HG02798 (cell line): ENCODE measurements around the gene ITIH5.

Experiments
- ATAC-seq: cut with Tn5 transposase; IDR thresholded peaks from one replicate; pipeline ENCODE4 v1.9.1; 2021; ENCODE audit warnings: mild to moderate bottlenecking; ENCODE audit not compliant: unreplicated experiment, poor library complexity

Gene ITIH5

DNA sequence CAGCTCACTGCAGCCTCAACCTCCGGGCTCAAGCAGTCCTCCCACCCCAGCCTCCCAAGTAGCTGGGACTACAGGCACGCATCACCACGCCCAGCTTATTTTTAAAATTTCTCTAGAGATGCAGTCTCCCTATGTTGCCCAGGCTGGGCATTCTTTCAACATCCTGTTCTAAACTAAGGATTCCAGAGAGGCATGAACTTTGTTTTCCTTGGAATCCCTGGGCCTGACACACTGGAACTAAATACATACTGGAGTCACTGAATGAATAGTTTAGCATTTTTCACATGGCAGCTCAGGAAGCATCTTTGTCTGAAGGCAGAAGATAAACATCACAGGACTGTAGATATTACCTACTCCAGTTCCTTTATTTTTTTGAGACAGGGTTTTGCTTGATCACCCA, 108.7 kb downstream of the ITIH5 start:
- ATAC-seq, result no peak

DNA sequence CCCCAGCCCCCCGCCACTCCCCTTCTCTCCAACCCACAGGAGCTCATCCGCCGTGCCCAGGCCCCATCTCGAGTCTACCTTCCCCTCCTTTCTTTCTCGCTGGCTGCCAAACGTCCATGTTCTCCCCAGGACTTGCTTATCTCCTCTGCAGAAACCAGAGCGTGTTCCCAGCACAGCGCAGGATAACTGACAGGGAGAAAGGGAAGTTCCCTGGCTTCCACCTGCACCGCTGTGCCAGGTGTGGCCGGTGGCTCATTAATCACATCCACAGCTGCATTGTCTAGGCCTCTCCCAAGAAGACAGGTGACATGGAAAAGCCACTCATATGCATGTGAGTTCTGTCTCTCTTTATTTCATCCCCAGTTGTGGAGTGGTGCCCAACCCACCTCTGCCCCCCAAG, 113.2 kb downstream of the ITIH5 start:
- no peak for ATAC-seq

DNA sequence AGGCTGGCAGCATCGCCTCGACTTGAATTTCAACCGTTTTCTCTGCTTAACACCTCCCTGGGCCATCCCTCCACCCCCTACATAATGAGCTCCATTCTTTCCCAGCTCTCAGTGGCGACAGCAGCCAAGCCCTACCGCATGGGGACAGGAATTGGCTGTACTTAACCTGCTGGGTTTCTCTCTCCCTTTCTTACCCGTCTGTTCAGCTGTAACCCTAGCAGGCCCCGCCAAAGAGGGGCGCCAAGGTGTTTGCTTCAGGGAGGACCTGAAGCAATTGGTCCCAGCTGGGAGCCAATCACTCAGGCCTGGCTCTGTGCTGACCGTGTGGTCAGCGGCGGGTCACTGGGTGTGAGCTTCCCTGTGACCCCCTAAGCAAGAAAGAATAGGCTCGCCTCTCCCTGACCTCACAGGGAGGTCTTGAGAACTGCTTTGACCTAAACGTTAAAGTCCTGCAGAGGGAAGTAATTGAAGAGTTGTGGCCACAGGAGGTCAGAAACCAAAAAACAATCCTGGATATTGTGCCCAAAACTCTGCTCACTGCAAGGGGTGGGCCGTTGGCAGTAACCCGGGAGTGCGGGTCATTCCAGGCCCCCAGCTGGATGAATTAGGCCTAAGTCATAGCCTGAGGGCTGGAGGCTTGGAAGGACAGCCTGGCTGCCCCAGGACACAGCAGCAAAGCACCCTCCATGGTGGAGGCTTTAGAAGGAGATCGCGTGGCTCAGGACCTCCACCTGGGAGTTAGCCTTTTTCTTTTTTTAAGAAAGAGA, 114.6 kb downstream of the ITIH5 start:
- no peak for ATAC-seq

DNA sequence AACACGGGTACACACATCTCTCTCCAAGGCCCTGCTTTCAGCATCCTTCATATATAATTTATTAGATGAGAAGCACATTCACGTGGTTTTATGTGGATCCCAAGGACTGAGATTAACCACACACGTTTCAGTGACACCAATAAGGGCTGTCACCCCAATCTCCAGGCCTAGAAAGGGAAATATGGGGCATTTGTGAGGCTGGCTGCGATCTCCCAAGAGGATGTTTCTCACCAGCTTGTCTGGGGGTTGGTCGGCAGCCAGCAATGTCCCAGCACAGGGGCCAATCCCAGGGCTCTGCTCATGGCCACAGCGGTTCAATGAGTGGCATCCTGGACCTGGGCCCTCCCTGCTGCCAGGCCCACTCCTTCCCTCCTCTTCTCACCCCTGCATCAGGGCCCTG, 115.5 kb downstream of the ITIH5 start:
- no peak for ATAC-seq

DNA sequence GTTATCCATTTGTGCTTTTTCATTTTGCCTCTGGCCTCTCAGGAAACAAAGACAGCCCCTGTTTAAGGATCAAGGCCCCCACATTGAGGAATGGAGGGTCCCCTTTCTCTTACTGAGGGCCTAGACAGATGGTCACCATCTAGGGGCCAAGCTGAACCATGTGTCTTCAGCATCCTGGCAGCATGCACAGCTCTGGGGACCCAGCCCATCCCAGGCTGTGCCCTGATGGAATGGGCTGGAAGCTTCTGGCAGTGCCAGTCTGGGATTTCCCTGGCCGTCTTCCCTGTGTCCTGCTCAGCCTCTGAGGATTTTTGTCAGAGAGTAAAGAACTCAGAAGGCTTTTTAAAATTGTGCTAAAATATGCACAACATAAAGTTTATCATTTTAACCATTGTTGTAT, 116.8 kb downstream of the ITIH5 start:
- no peak for ATAC-seq

DNA sequence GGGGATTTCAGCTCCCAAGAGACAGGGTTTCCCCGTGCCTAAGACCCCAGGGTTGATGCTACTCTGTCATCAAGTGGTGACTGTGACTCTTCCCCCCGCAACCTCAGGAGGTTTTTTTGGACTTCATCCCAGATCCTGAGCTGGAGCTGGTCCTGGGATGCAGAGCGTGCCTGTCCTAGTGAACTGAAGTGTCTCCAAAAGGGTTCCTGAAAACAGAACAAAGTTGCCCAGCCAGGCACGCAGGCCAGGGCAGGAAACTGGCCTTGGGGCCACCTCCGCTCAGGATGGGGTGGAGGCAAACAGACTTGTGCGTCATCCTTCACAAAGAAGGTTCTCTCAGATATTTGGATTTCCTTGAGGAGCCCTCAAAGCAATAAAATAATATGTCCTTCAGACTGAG, 118.9 kb downstream of the ITIH5 start:
- ATAC-seq, result no peak

DNA sequence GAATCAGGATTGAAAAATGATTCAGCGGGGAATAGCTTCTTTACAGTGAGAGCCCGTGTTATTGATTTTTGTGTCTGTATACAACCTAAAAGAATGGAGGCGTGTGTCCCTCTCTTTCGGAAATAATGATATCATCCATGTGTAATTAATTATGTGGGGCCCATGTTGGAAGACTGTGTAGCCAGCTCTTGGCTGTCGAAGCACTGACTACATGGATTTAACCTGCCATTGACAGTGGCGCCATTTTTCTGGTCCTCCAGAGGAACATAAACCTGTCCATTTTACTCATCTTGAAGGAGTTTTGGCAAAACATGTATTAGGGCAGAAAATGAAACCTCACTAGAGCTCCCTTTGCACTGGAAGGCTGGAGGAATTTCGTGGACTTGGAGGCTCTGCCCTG, 119.6 kb downstream of the ITIH5 start:
- no peak for ATAC-seq

DNA sequence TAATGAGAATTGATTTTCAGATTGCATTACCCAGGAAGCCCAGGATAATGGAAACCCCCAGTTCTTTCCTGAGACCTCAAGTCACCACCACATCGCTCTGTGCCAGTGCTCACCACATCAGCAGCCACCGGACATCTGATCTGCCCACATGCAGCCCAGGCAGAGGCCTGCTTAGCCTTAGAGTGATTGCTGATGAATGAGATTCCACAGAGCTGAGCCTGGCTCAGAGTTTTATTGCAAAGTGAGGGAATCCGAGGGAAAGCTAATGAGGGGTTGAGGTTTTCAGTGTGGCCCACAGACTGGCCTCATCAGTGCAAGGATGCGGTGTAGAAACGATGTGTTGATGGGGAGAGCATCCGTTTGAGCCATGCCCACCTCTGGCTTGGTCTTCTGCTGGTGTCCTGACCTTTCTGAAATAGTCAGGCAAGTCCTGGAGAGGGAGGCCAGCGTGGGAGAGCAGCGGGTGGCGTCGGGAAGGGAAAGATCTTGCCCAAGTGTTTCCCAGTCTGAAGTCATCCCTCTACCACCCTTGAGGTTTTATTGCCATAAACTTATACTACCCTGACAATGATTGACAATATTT, 120.3 kb downstream of the ITIH5 start:
- no peak for ATAC-seq

DNA sequence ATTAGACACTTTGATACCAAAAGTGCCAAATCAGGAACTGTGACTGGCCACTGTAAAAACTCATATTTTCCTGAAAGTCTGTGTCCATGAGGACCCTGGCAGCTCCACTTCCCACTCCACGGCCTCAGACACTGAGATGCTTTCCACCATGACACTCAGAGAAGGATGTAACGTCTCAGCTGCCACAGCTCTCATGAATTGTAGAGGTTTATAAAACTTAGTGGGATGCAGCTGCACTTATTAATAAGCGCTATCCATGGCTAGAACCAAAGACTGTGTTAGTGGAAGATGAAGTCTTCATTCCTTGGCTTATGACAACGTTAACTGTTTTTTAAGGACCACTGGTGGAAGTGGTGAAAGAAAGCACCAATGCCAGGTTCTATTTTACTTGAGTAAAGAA, 121.0 kb downstream of the ITIH5 start:
- no peak for ATAC-seq

DNA sequence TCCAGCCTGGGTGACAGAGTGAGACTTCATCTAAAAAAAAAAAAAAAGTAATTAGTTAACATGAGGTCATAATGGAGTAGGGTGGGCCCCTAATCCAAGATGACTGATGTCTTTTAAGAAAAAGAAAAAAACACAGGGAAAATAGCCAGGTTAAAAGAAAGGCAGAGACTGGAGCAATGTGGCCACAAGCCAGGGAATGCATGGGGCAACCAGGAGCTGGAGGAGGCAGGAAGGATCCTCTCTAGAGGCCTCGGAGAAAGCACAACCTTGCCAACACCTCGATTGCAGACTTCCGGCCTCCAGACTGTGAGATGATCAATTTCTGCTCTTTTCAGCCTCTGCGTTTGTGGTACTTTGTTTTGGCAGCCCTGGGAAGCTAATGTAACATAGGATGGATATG, 121.5 kb downstream of the ITIH5 start:
- ATAC-seq, result no peak

DNA sequence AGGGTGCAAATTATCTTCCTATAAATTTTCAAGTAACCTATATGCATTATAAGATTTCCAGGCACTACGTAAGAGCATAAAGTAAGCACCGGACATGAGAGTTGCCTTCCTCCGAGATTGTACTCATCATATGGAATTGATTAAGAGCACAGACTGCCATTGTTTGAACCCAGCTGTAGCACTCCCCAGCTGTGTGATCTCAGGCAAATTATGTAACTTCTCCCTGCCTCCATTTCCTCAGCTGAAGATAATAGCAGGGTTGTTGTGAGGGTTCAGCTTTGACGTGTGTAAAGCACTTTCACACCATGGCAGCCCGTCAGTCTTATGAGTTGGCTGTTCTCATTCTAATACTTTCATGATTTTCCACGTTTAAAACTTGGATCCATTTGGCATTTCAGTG, 122.6 kb downstream of the ITIH5 start:
- ATAC-seq, result no peak

DNA sequence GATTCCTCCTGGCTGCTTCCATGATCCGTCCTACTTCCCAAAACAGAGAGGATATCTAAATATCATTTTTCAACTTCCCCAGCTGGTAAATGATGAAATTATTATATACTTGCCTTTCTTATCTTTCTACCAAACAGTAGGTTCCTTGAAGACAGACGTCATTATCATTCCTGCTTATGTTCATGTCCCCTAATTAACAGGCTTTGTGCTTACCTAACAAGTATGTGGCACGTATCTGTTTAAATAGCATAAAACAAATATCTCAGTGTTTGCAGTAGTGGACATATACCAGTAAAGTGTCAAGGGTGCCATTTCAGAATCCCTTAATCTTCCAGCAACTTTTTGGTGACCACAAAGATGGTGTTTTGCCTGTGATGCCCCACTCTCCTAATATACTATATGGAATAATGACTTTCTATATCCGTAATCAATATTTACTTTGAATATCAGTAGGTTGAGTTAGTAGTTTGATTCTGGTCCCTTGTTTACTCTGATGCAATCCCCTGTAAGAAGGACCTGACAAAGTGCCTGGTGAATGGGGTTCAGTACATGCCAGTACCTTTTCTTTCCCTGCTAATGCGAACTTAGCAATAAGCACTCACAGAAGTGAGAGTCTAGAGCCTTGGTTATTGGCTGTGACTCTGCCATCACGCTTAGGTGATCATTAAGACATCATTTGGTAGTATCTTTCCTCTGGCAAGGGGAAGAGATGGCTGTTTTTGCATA, 124.4 kb downstream of the ITIH5 start:
- no peak for ATAC-seq

DNA sequence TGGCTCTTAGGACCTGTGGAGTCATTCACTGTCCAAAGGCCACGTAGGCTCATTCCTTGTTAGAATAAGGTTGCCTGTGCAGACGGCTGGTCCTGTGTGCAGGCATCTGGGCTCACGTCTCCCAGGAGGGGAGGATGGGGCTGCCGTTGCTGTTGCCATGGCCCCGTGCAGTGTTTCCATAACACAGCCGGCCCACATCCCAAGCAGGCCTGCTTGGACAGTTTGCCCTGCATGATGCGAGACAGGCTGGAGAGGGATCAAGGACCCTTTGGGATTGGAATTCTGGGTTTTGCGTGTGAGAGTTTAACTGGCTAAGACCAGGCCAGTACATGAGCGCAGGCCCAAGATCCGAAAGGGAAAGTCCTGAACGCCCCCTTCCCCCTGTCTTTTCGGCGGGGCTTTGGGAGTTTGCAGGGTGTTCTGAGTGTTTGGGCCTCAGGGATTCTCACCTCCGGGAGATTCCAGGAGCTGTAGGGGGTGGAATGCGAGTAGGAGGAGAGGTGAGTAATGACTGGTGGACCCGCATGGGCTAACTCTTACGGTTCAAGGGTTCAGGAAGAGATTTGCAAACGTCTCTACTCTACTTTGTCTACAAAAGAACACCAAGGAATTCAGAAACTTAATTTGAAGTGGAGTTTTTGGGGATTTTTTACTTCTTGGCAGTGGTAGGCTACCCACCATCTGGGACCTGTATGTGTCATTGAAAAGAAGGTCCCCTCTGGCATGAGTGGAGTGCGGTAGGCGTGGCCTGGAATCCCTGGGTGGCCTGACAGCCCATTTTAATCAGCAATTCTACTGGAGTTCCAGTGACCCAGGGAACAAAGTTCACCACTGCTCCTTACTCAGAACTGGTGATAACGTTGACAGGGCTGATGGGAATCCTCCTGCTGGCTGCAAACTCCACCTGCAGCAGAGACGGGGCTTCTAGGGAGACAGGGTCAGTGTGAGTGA, 125.4 kb downstream of the ITIH5 start:
- ATAC-seq, result no peak

DNA sequence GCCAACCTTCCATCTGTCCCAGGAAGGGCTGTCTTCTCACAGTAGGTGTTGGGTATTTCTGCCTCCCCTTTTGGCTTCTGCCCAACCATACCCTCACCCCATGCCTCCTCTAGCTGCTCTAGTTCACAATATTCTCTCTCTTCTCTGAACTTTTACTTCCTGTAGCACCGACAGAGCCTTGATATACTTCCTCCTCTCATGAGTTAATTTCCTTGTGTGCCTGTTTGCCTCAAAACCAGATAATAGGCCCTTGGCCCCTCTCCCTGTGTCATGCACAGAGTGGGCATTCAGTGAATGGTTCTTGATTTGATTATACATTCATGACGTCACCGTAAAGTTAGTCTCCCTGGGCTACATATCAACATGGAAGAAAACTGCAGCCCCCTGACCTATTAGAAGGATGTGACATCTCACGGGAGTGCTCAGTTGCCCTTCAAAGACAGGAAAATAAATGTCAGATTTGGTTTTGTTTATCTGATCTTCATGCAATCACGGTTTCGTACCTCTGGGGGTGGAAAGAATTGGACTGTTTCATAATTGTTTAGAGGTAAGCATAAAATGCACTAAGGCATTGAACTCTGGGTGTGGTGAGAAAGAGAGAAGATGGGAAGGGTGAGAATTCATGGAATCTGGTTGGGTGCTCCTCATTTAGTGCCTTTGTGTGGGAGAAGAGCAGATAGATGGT, 127.7 kb downstream of the ITIH5 start:
- no peak for ATAC-seq

DNA sequence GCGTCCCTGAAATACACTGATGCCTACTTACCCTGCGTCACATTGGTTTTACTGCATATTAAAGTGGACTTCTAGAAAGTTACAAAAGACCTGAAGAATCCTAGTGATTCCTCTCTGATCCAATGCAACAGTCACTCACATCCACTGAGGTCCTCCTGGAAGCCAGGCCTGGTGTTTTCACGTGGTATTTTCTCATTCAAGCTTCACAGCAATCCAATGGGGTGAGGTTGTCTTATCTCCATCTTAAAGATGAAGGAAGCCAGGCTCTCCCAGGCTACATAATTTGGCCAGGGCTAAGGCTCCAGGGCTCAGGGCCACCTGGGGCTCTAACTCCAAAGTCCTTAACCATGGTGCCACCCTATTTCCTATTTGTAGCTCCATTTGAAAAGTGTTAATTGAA, 129.6 kb downstream of the ITIH5 start:
- ATAC-seq, result no peak

DNA sequence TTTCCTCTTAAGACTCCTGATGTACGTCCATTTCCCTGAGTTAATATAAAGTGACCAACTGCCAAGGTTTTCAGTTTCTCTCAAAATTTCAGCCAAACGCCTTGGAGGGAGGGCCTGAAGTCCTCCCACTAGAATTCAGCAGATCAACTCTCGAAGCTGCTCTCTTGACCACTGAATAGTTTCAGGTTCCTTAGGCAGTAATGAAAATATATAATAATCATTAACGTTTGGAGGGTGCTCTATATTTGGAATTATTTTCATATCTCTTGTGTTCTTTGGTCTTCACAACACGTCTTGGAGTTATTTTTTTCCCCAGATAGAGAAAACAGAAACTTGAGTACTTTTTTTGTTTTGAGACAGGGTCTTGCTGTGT, 132.3 kb downstream of the ITIH5 start:
- ATAC-seq, result peak; percentile 80

DNA sequence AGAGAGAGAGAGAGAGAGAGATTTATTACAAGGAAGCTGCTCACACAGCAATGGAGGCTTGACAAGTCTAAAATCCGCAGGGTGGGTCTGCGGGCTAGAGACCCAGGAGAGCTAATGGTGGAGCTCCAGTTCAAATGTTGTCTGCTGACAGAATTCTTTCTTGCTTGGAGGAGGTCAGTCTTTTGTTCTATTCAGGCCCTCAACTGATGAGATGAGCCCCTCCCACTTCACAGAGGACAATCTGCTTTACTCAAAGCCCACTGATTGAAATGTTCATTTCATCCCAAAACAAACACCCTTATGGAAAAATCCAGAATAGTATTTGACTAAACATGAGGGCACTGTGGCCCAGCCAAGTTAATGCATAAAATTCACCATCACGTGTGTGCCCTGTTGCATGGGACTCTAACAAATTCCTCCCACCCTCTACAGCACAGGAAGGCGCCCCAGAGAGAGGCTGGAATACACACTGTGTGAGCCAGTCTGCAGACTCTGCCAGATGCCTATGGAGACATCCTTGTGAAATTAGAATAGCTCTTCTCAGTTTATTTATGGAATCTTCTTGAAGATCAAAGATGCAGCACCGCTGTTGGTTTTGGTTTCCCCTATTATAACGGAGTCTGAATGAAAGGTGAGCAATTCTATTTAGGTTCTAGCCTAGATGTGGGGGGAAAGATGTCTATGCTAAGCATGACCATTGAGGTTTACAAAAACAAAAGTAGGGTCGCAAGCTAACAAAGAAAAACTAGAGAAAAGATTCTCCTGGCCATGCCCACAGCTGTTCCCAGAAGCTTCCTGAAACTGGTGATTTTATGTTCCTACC, 132.9 kb downstream of the ITIH5 start:
- peak; percentile 30 for ATAC-seq

DNA sequence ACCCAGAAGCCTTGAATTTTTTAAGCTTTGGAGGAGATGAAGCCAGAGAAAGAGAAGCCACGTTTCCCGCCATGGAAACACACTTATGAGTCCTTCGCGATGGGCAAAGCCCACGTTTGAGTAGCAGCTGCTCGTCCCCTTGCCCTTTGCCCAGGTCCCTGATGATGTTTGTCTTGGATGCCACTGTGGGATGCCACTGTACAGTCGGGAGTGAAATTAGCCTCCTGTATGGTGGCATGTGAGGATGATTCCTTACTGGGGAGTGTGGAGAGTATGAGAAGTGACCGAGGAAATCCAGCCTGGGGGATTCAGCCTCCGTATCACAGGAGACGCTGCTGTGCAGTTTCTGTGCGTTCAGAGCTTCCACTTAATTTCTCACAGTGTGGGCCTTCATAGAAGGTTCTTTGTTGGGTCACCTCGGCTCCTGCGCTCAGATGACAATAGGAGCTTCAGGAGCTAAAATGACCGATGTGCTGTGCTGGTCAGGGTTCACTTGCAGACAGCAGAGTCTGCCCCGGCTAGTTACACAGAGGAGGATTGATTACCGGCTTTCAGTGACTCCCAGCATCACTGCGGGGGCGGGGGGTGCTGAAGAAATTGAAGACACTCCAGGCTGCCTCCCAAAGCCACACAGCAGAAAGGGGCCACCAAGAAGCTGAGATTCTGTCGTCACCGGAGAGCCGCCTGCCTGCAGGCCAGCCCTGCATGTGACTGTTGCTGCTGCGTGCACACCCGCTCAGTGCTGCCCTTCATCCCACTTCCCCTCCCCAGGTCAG, 133.9 kb downstream of the ITIH5 start:
- no peak for ATAC-seq
